Common myeloid progenitor, CD34-positive (primary cell): ENCODE data around the gene KLHL26.

Source experiments
- CTCF ChIA-PET: fragments of 350-600 bp; sonication (Branson Sonifier 250); formaldehyde crosslinking; loops from one replicate; lab custom pipeline; 2021; ENCODE audit warnings: antibody characterized with exemption; lab: Charles Lee
- POLR2A ChIA-PET: fragments of 350-600 bp; sonication (Branson Sonifier 250); formaldehyde crosslinking; loops from one replicate; lab custom pipeline; 2021; ENCODE audit warnings: antibody characterized with exemption; lab: Charles Lee
- DNase-seq, 3 donors: peaks; one replicate each; pipeline versions ENCODE4 v3.0.0 to v3.0.0-alpha.2; 2013
- H3K27ac ChIP-seq, 2 experiments: 1 replicate in 1 of 2; 2 replicates in 1 of 2; pipeline ENCODE4 v1.7.0; 2013; ENCODE audit warnings: inconsistent platforms in 2 of 2, low read length in 2 of 2, mild to moderate bottlenecking in 2 of 2, low read depth in 1 of 2, moderate library complexity in 1 of 2; ENCODE audit not compliant: severe bottlenecking in 2 of 2, insufficient read depth in 1 of 2, poor library complexity in 1 of 2
- H3K27me3 ChIP-seq, 5 experiments: replicated peaks in 2 of 5; 1 replicate in 3 of 5; 2 replicates in 2 of 5; pipeline versions ENCODE4 v1.6.1 to v1.7.0; 2013; ENCODE audit warnings: low read length in 4 of 5, mild to moderate bottlenecking in 2 of 5, moderate library complexity in 2 of 5, inconsistent platforms in 1 of 5; ENCODE audit not compliant: insufficient read depth in 5 of 5, control insufficient read depth in 4 of 5
- H3K36me3 ChIP-seq, 4 experiments: 1 replicate in 2 of 4; 2 replicates in 2 of 4; pipeline versions ENCODE4 v1.6.1 to v1.7.0; 2013; ENCODE audit warnings: low read length in 3 of 4, control low read depth in 1 of 4, mild to moderate bottlenecking in 1 of 4; ENCODE audit not compliant: control insufficient read depth in 4 of 4, insufficient read depth in 4 of 4
- H3K4me1 ChIP-seq, 4 experiments: 1 replicate in 3 of 4; 2 replicates in 1 of 4; pipeline versions ENCODE4 v1.6.1 to v1.7.1; 2013; ENCODE audit warnings: low read length in 3 of 4, mild to moderate bottlenecking in 3 of 4, control low read depth in 1 of 4, inconsistent platforms in 1 of 4, moderate library complexity in 1 of 4; ENCODE audit not compliant: control insufficient read depth in 4 of 4, insufficient read depth in 4 of 4; ENCODE audit errors: control extremely low read depth in 1 of 4
- H3K4me3 ChIP-seq, 7 experiments: 1 replicate in 4 of 7; 2 replicates in 3 of 7; pipeline versions ENCODE4 v1.5.1 to v1.7.0; 2013; ENCODE audit warnings: mild to moderate bottlenecking in 7 of 7, low read length in 6 of 7, moderate library complexity in 6 of 7, inconsistent platforms in 2 of 7, low read depth in 2 of 7, control low read depth in 1 of 7; ENCODE audit not compliant: insufficient read depth in 4 of 7, control insufficient read depth in 1 of 7; ENCODE audit errors: extremely low read depth in 1 of 7
- H3K9me3 ChIP-seq, 5 experiments: 1 replicate in 4 of 5; 2 replicates in 1 of 5; pipeline versions ENCODE4 v1.6.1 to v1.7.1; 2013; ENCODE audit warnings: low read length in 4 of 5, mild to moderate bottlenecking in 2 of 5, inconsistent platforms in 1 of 5, low read depth in 1 of 5, moderate library complexity in 1 of 5; ENCODE audit not compliant: control insufficient read depth in 4 of 5, insufficient read depth in 2 of 5; ENCODE audit errors: control extremely low read depth in 1 of 5
- WGBS: methylation state at CpG from one replicate; pipeline ENCODE4 v1.1.5; 2013; ENCODE audit not compliant: insufficient coverage; 5-methylcytosine and 5-hydroxymethylcytosine counted together

The KLHL26 gene

DNA sequence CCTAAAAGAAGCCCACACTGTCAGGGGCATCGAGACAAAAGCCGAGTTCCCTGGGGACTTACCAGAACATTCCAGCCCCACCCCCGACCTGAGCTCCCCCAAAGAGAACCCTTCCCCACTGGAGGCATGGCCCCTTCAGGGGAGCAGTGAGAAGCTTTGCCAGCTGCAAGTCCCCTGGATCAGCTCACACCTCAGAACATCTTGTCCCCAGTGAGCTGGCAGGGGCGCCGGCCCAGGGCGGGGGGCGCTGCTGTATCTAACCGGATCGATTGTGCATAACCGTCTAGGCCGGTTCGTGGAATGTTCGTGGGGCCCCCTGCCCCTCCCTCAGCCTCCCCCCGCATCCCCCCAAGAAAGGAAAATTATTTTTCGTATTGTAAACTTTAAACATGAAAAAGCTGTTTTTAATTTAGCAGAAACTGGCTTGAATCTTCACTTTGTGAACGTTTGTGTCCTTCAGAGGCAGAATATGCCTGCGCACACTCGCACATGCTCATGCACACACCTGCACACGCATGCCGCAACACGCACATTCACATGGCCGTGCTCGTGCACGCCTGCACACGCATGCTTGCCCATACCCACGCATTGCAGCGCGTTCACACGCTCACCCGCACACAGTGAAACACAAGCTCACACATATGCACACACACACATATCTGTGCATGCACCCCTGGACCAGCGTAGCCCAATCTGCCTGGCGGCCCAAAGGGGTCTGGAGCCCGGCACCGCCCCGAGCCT, 34.6 kb downstream of the KLHL26 start:
- POLR2A ChIA-PET: no interaction called here

DNA sequence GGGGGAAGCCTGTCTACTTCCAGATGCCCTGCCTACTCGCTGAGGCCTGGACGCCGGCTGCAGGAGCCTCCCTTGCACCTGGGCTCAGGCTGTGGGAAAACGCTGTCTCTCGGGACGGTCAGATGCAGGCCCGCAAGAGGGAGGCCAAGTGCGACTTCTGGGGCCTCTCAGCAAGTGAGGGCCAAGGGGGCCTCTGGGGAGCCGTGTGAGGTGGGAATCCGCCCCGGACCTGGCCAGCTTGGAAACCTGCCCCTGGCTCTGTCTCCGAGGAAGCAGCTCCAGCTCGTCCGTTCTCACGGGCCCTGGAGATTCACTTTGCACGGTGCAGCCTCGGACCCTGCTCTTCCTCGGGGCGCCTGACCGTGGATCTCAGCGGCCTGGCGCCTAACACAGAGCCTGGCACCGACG, 35.2 kb downstream of the KLHL26 start:
- no peak for DNase-seq

More for the DNA sequence above, 34.6 kb downstream of the KLHL26 start:
- no peak overlapping the region for H3K4me3 ChIP-seq
- H3K36me3 ChIP-seq: peaks cover 4 to 31% (median 17%) of the 10 kb centered on the region in 4 experiments
- CTCF ChIA-PET: interaction anchor here (0.7 to 1.3 kb wide), 4 partner anchors 10 to 78 kb away, joined by 3 to 4 read pairs (median 4); no protein-coding TSS in a partner anchor
- H3K4me1 ChIP-seq: no peaks in the 10 kb centered on the region
- H3K27me3 ChIP-seq: no peaks in the 10 kb centered on the region
- H3K27ac ChIP-seq: no peak overlapping the region
- 98% methylated on average over 20 of the region's 35 CpGs for WGBS
- DNase-seq: no peak
- no peaks in the 10 kb centered on the region for H3K9me3 ChIP-seq

GRCh38 chr19:18672606-18673337, 35.9 kb downstream of the KLHL26 start:
- ChIA-PET CTCF (interaction anchor here (0.7 to 2.8 kb wide), 6 partner anchors 9 to 183 kb away, joined by 3 to 12 read pairs (median 4); no protein-coding TSS in a partner anchor), POLR2A (no interaction called here)
- 97% methylated on average over 11 of the region's 13 CpGs for WGBS
- Histone ChIP-seq H3K4me3 (no peak overlapping the region), H3K27ac (no peak overlapping the region), H3K4me1 (peaks cover 0 to 2% (median 0%) of the 10 kb centered on the region in 4 experiments), H3K36me3 (peaks cover under 1 to 26% (median 14%) of the 10 kb centered on the region in 4 experiments), H3K27me3 (no peaks in the 10 kb centered on the region), H3K9me3 (no peaks in the 10 kb centered on the region)
- no peak for DNase-seq

More for the DNA sequence above, 35.2 kb downstream of the KLHL26 start:
- H3K36me3 ChIP-seq: peaks cover 4 to 31% (median 17%) of the 10 kb centered on the region in 4 experiments
- ChIA-PET CTCF (interaction anchor here (0.7 to 1.3 kb wide), 4 partner anchors 9 to 78 kb away, joined by 3 to 4 read pairs (median 4); no protein-coding TSS in a partner anchor), POLR2A (no interaction called here)
- no peak overlapping the region for H3K27ac ChIP-seq
- H3K4me3 ChIP-seq: no peak overlapping the region
- H3K9me3 ChIP-seq: no peaks in the 10 kb centered on the region
- H3K4me1 ChIP-seq: no peaks in the 10 kb centered on the region
- no peaks in the 10 kb centered on the region for H3K27me3 ChIP-seq
- WGBS: 94% methylated on average over 24 of the region's 24 CpGs

GRCh38 chr19:18674616-18675015, 37.8 kb downstream of the KLHL26 start:
- no peak overlapping the region for H3K4me3 ChIP-seq
- no peak for DNase-seq
- ChIA-PET CTCF (interaction anchor here (0.8 to 2.8 kb wide), 8 partner anchors 10 to 198 kb away, joined by 3 to 12 read pairs (median 3); no protein-coding TSS in a partner anchor), POLR2A (no interaction called here)
- H3K9me3 ChIP-seq: no peaks in the 10 kb centered on the region
- no peaks in the 10 kb centered on the region for H3K27me3 ChIP-seq
- H3K27ac ChIP-seq: no peak overlapping the region
- peaks cover 0 to 9% (median 0%) of the 10 kb centered on the region in 4 experiments for H3K4me1 ChIP-seq
- peaks cover 0 to 8% (median 4%) of the 10 kb centered on the region in 4 experiments for H3K36me3 ChIP-seq
- WGBS: 97% methylated on average over 11 of the region's 11 CpGs

DNA sequence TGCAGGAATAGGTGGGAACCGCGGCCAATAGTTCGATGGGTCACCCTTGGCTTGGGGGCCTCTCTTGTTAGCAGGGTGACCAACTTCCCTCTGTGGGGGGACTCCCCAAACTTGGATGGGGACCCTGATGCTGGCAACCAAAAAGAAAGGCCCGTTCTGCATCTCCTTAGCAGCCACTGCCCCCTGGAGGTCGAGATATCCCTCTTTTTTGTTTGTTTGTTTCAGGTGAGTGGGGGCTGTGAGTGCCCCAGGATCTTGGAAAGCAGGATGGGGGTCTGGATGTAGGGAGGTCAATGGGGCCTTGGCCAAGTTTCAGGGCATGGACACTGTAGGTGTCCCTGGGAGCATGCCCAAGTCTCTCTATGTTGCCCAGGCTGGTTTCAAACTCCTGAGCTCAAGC, 39.0 kb downstream of the KLHL26 start:
- DNase-seq: peak; percentile 47 to 67 (median 62)
- no peaks in the 10 kb centered on the region for H3K9me3 ChIP-seq
- POLR2A ChIA-PET: no interaction called here
- peaks cover 0 to 9% (median 0%) of the 10 kb centered on the region in 4 experiments for H3K4me1 ChIP-seq
- CTCF ChIA-PET: interaction anchor here (0.6 to 1.9 kb wide), 13 partner anchors 10 to 225 kb away, joined by 3 to 9 read pairs (median 4); no protein-coding TSS in a partner anchor
- WGBS: 53% methylated on average over 4 of the region's 5 CpGs
- H3K27me3 ChIP-seq: no peaks in the 10 kb centered on the region
- no peak overlapping the region for H3K4me3 ChIP-seq
- H3K27ac ChIP-seq: no peak overlapping the region
- peaks cover 0 to 3% (median under 1%) of the 10 kb centered on the region in 4 experiments for H3K36me3 ChIP-seq

DNA sequence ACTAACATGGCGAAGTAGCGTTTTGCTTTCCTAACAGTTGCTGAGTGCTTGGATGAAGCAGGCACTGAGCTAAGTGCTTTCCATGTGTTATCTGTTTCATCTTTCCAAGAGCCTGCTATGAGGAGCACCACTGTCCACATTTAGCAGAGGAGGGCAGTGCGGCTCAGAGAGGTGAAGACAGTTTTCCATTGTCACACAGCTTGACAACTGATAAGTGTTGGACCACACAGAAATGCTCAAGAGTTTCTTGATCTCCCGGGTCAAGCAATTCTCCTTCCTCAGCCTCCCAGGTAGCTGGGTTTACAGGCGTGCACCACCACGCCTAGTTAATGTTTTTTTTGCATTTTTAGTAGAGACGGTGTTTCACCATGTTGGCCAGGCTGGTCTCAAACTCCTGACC, 39.9 kb downstream of the KLHL26 start:
- 93% methylated on average over 7 of the region's 7 CpGs for WGBS
- Histone ChIP-seq H3K27me3 (no peaks in the 10 kb centered on the region), H3K36me3 (peaks cover 0 to 2% (median under 1%) of the 10 kb centered on the region in 4 experiments), H3K27ac (no peak overlapping the region), H3K9me3 (no peaks in the 10 kb centered on the region), H3K4me1 (peaks cover 0 to 9% (median 0%) of the 10 kb centered on the region in 4 experiments), H3K4me3 (no peak overlapping the region)
- POLR2A ChIA-PET: no interaction called here
- no peak for DNase-seq
- CTCF ChIA-PET: interaction anchor here (0.7 to 1.9 kb wide), 12 partner anchors 11 to 226 kb away, joined by 3 to 9 read pairs (median 4); no protein-coding TSS in a partner anchor
